H1 (cell line): ENCODE measurements around the gene MMP17. TPM values are rescaled to one million over a fixed set of nuclear protein-coding genes. Genes with fewer than 3 reads are reported as not detected.

Experiments used
- CREB1 ChIP-seq: IDR thresholded peaks from 2 replicates; pipeline ENCODE4 v1.6.1; 2012; ENCODE audit warnings: inconsistent platforms
- EGR1 ChIP-seq: IDR thresholded peaks from 2 replicates; pipeline ENCODE4 v1.6.1; 2011; ENCODE audit warnings: low read depth, low read length, borderline replicate concordance
- GTF2F1 ChIP-seq: IDR thresholded peaks from 2 replicates; pipeline ENCODE4 v1.6.1; 2012; ENCODE audit warnings: low read depth, low read length, improper control_type of control experiment, borderline replicate concordance
- JUND ChIP-seq: IDR thresholded peaks from 2 replicates; pipeline ENCODE4 v1.6.1; 2011; ENCODE audit warnings: mild to moderate bottlenecking, improper control_type of control experiment, low read length
- KDM4A ChIP-seq: IDR thresholded peaks from one replicate; pipeline ENCODE4 v1.7.1; 2012; ENCODE audit warnings: low read depth, mild to moderate bottlenecking, moderate library complexity, low read length, inconsistent platforms; ENCODE audit not compliant: severe bottlenecking
- MAFK ChIP-seq: IDR thresholded peaks from 2 replicates; pipeline ENCODE4 v1.6.1; 2012; ENCODE audit warnings: low read depth, mild to moderate bottlenecking, improper control_type of control experiment, low read length
- SIRT6 ChIP-seq: IDR thresholded peaks from one replicate; pipeline ENCODE4 v1.7.1; 2012; ENCODE audit warnings: low read length, inconsistent platforms
- TAF7 ChIP-seq: optimal IDR thresholded peaks from 2 replicates; pipeline ENCODE3; 2011; ENCODE audit warnings: low read depth, mild to moderate bottlenecking, inconsistent platforms, low read length, moderate library complexity, borderline replicate concordance
- polyA plus RNA-seq, 7 experiments: library from polyadenylated mRNA; depleted of rRNA in 3 of 7; stranded (reverse) in 5 of 7; unstranded in 2 of 7; fragments of >200 nt in 5 of 7; fragments of 200-250 nt in 2 of 7; gene quantifications; 1 replicate in 5 of 7; 2 replicates in 1 of 7; 4 replicates in 1 of 7; pipeline versions ENCODE4 v1.2.1 to v1.2.3, GENCODE V29; 2011 to 2013; ENCODE audit warnings: missing spikeins in 2 of 7, mixed read lengths in 2 of 7
- total RNA-seq: library from RNA; stranded (reverse); fragmentation: NEBNext Ultra II Directional; extraction: Animal tissue kit (Norgen Biotek cat#: 25700); gene quantifications from 2 replicates; pipeline ENCODE4 v1.2.1, GENCODE V29; 2021

MMP17 gene
- total and polyA plus RNA-seq, 2 of the 8 experiments (the other 6 are each of a cell fraction or from before 2014, with no cell fraction given), result 41.3 to 53.8 TPM

GRCh38 chr12:131854861-131855476, 26.8 kb downstream of the MMP17 start (continued):
- TF ChIP-seq SIRT6, result no peak
- no peak for TF ChIP-seq EGR1
- no peak for TF ChIP-seq TAF7
- no peak for TF ChIP-seq MAFK
- TF ChIP-seq JUND, result no peak
- TF ChIP-seq KDM4A, result no peak
- no peak for TF ChIP-seq CREB1
- no peak for TF ChIP-seq GTF2F1
